Measurements from ENCODE around the gene C2CD2. TPM values are rescaled to one million over a fixed set of nuclear protein-coding genes. Genes with fewer than 3 reads are reported as not detected.

C2CD2 gene
- total and polyA plus RNA-seq, 2 experiments from 2014 or later, result 4.5 to 16.2 TPM

- TF ChIP-seq ZNF462 (CRISPR knock-in tag; IDR thresholded peaks at IDR 0.05), result no peak
Measured at GRCh38 chr21:41983229-41983628, 29.4 kb upstream of the C2CD2 start (continued).

GRCh38 chr21:41980561-41980960 is 26.7 kb upstream of the C2CD2 start:
- H3K36me3 Mint-ChIP-seq (ENCODE audit: low read depth), result peaks cover 9% of the 10 kb centered on the region; the same call in 1 of the 3 replicates
- no peaks in the 10 kb centered on the region for H3K27me3 Mint-ChIP-seq (ENCODE audit: insufficient read depth, low read depth, poor library complexity)
- no peak for DNase-seq (ENCODE audit: low spot score)
- H3K4me1 Mint-ChIP-seq, result no peaks in the 10 kb centered on the region
- Histone ChIP-seq H3K27me3 (ENCODE audit: insufficient read depth) (no peaks in the 10 kb centered on the region), H3K4me3 (no peak overlapping the region), H4K20me1 (replicated peaks; ENCODE audit: insufficient read depth) (no peaks in the 10 kb centered on the region), H3K79me2 (replicated peaks; ENCODE audit: insufficient read depth) (no peaks in the 10 kb centered on the region), H3K4me1 (ENCODE audit: insufficient read depth) (no peaks in the 10 kb centered on the region), H3K4me2 (no peak overlapping the region), H3K9me2 (ENCODE audit: insufficient read depth) (no peaks in the 10 kb centered on the region), H2AFZ (no peak overlapping the region), H3K36me3 (ENCODE audit: insufficient read depth) (no peaks in the 10 kb centered on the region; the same call in 1 of the 2 replicates), H3K27ac (ENCODE audit: low read depth) (no peak overlapping the region), H3F3A (replicated peaks; ENCODE audit: low read depth) (no peaks in the 10 kb centered on the region)
- no peak overlapping the region for H3K27ac Mint-ChIP-seq
- ATAC-seq, result no peak
- no peak overlapping the region for H3K4me3 Mint-ChIP-seq
- peaks cover 11% of the 10 kb centered on the region for H3K9me3 Mint-ChIP-seq
- no peak for TF ChIP-seq EZH2 (IDR thresholded peaks at IDR 0.05; ENCODE audit: low read depth, unreplicated experiment)
- TF ChIP-seq JUNB (IDR thresholded peaks at IDR 0.05; ENCODE audit: unreplicated experiment), result no peak
- TF ChIP-seq CTCF (conservative IDR thresholded peaks at IDR 0.05; ENCODE audit: low read depth in 2 of 2), result no peak
- no peak for TF ChIP-seq NANOG (IDR thresholded peaks at IDR 0.05; ENCODE audit: borderline replicate concordance)
- no peak for TF ChIP-seq POLR2AphosphoS5 (IDR thresholded peaks at IDR 0.05; ENCODE audit: low read depth)
- no peak for TF ChIP-seq EZH2phosphoT487 (IDR thresholded peaks at IDR 0.05; ENCODE audit: unreplicated experiment)
- TF ChIP-seq ZNF114 (CRISPR knock-in tag; IDR thresholded peaks at IDR 0.05), result no peak
- TF ChIP-seq ETS1 (IDR thresholded peaks at IDR 0.05), result no peak
- TF ChIP-seq ZNF331 (CRISPR knock-in tag; IDR thresholded peaks at IDR 0.05; ENCODE audit: low read depth), result no peak
